ENCODE data around the gene NUDT17.

- TF ChIP-seq NCOA6 (IDR thresholded peaks at IDR 0.05) (no peak), SNRNP70 (optimal IDR thresholded peaks at IDR 0.05; ENCODE audit: low read depth, low read length) (no peak), ZNF224 (CRISPR knock-in tag; IDR thresholded peaks at IDR 0.05) (no peak), ZNF668 (CRISPR knock-in tag; IDR thresholded peaks at IDR 0.05) (no peak), ZNF41 (CRISPR knock-in tag; conservative IDR thresholded peaks at IDR 0.05) (no peak), CREBBP (IDR thresholded peaks at IDR 0.05; ENCODE audit: low read depth, low read length) (no peak), RBBP5 (IDR thresholded peaks at IDR 0.05; ENCODE audit: borderline replicate concordance, insufficient read depth, low read length, poor library complexity, severe bottlenecking) (peak; percentile 58)
Measured at GRCh38 chr1:145879775-145880174, 34.3 kb downstream of the NUDT17 start.
